ENCODE data around the gene TNIP3.

DNA sequence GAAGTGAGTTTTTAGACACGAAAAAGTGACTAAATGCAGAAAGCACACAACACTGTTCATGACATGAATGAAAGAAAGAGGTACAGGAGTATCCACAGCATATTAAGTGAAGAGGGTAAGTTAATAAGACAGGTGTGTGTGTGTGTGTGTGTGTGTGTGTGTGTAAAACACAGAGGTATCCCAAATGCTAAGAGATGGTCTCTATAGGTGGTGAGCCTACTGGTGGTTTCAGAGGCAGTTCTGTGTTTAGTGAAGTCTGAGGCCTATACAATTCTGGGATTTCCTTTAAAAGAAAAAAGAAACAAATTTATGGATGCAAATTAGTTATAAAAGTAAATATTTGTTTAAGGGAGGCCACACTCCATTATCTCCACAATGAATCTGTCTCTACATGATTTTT, 17.4 kb upstream of the TNIP3 start:
- TF ChIP-seq HCFC1 (IDR thresholded peaks at IDR 0.05; ENCODE audit: low read depth, low read length), result no peak
- no peak for TF ChIP-seq NFXL1 (CRISPR knock-in tag; IDR thresholded peaks at IDR 0.05)
- TF ChIP-seq, protein P1, sequence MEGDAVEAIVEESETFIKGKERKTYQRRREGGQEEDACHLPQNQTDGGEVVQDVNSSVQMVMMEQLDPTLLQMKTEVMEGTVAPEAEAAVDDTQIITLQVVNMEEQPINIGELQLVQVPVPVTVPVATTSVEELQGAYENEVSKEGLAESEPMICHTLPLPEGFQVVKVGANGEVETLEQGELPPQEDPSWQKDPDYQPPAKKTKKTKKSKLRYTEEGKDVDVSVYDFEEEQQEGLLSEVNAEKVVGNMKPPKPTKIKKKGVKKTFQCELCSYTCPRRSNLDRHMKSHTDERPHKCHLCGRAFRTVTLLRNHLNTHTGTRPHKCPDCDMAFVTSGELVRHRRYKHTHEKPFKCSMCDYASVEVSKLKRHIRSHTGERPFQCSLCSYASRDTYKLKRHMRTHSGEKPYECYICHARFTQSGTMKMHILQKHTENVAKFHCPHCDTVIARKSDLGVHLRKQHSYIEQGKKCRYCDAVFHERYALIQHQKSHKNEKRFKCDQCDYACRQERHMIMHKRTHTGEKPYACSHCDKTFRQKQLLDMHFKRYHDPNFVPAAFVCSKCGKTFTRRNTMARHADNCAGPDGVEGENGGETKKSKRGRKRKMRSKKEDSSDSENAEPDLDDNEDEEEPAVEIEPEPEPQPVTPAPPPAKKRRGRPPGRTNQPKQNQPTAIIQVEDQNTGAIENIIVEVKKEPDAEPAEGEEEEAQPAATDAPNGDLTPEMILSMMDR (IDR thresholded peaks at IDR 0.05 in 2 of 3, conservative IDR thresholded peaks at IDR 0.05 in 1 of 3; ENCODE audit: insufficient read depth in 2 of 3, low read depth in 1 of 3, low read length in 3 of 3), result no peak
- TF ChIP-seq, protein P2, sequence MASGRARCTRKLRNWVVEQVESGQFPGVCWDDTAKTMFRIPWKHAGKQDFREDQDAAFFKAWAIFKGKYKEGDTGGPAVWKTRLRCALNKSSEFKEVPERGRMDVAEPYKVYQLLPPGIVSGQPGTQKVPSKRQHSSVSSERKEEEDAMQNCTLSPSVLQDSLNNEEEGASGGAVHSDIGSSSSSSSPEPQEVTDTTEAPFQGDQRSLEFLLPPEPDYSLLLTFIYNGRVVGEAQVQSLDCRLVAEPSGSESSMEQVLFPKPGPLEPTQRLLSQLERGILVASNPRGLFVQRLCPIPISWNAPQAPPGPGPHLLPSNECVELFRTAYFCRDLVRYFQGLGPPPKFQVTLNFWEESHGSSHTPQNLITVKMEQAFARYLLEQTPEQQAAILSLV (tag; IDR thresholded peaks at IDR 0.05), result no peak
- no peak for TF ChIP-seq ZKSCAN1 (IDR thresholded peaks at IDR 0.05; ENCODE audit: low read depth, low read length)
- TF ChIP-seq GATAD2B (IDR thresholded peaks at IDR 0.05; ENCODE audit: borderline replicate concordance), result no peak
- no peak for TF ChIP-seq POLR2AphosphoS2 (IDR thresholded peaks at IDR 0.05; ENCODE audit: low read length)
- no peak for TF ChIP-seq SNRNP70 (optimal IDR thresholded peaks at IDR 0.05; ENCODE audit: low read depth, low read length)
- TF ChIP-seq, protein P3, sequence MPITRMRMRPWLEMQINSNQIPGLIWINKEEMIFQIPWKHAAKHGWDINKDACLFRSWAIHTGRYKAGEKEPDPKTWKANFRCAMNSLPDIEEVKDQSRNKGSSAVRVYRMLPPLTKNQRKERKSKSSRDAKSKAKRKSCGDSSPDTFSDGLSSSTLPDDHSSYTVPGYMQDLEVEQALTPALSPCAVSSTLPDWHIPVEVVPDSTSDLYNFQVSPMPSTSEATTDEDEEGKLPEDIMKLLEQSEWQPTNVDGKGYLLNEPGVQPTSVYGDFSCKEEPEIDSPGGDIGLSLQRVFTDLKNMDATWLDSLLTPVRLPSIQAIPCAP (CRISPR knock-in tag; IDR thresholded peaks at IDR 0.05; ENCODE audit: borderline replicate concordance), result no peak
- TF ChIP-seq, protein P4, sequence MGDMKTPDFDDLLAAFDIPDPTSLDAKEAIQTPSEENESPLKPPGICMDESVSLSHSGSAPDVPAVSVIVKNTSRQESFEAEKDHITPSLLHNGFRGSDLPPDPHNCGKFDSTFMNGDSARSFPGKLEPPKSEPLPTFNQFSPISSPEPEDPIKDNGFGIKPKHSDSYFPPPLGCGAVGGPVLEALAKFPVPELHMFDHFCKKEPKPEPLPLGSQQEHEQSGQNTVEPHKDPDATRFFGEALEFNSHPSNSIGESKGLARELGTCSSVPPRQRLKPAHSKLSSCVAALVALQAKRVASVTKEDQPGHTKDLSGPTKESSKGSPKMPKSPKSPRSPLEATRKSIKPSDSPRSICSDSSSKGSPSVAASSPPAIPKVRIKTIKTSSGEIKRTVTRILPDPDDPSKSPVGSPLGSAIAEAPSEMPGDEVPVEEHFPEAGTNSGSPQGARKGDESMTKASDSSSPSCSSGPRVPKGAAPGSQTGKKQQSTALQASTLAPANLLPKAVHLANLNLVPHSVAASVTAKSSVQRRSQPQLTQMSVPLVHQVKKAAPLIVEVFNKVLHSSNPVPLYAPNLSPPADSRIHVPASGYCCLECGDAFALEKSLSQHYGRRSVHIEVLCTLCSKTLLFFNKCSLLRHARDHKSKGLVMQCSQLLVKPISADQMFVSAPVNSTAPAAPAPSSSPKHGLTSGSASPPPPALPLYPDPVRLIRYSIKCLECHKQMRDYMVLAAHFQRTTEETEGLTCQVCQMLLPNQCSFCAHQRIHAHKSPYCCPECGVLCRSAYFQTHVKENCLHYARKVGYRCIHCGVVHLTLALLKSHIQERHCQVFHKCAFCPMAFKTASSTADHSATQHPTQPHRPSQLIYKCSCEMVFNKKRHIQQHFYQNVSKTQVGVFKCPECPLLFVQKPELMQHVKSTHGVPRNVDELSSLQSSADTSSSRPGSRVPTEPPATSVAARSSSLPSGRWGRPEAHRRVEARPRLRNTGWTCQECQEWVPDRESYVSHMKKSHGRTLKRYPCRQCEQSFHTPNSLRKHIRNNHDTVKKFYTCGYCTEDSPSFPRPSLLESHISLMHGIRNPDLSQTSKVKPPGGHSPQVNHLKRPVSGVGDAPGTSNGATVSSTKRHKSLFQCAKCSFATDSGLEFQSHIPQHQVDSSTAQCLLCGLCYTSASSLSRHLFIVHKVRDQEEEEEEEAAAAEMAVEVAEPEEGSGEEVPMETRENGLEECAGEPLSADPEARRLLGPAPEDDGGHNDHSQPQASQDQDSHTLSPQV (IDR thresholded peaks at IDR 0.05), result no peak
- no peak for TF ChIP-seq CAMTA2 (CRISPR knock-in tag; conservative IDR thresholded peaks at IDR 0.05)
- TF ChIP-seq SP2 (IDR thresholded peaks at IDR 0.05; ENCODE audit: extremely low read depth, low read depth, low read length, poor library complexity, severe bottlenecking), result no peak

Data from K562 (cell line).